GDM1 (cell line): Measurements from ENCODE around the gene PRR12.

ENCODE experiments used
- DNase-seq: peaks from one replicate; lab custom pipeline; 2025; lab: John Stamatoyannopoulos, UW

Gene PRR12

GRCh38 chr19:49565261-49565660 lies 25.7 kb upstream of the PRR12 start:
- DNase-seq: no peak

GRCh38 chr19:49566302-49566701 lies 24.7 kb upstream of the PRR12 start:
- no peak for DNase-seq

GRCh38 chr19:49567861-49568441 lies 23.0 kb upstream of the PRR12 start:
- no peak for DNase-seq

GRCh38 chr19:49570138-49570856 lies 20.7 kb upstream of the PRR12 start:
- DNase-seq: peak; percentile 43

- DNase-seq: peak; percentile 9
Observed at GRCh38 chr19:49570997-49571676, 19.8 kb upstream of the PRR12 start.

- no peak for DNase-seq
Observed at GRCh38 chr19:49573009-49573408, 18.0 kb upstream of the PRR12 start.

GRCh38 chr19:49573425-49573824 lies 17.6 kb upstream of the PRR12 start:
- DNase-seq: no peak

GRCh38 chr19:49574206-49574755 lies 16.7 kb upstream of the PRR12 start:
- no peak for DNase-seq

- DNase-seq: no peak
Observed at GRCh38 chr19:49579193-49579592, 11.8 kb upstream of the PRR12 start.

GRCh38 chr19:49579947-49580263 lies 11.1 kb upstream of the PRR12 start:
- no peak for DNase-seq

- DNase-seq: peak; percentile 90
Observed at GRCh38 chr19:49580264-49581006, 10.5 kb upstream of the PRR12 start, which contains the start of gene NOSIP. TSS of gene NOSIP (minus strand) at chr19:49580556. CDS start at chr19:49560691, 19,865 bp downstream.

GRCh38 chr19:49581007-49581508 lies 9.9 kb upstream of the PRR12 start, which contains the start of gene PRRG2:
TSS of gene PRRG2 (plus strand) at chr19:49581316. CDS start at chr19:49583220, 1,904 bp downstream.
- DNase-seq: no peak

GRCh38 chr19:49583239-49583638 lies 7.7 kb upstream of the PRR12 start:
- DNase-seq: no peak

GRCh38 chr19:49585023-49585422 lies 6.0 kb upstream of the PRR12 start:
- no peak for DNase-seq

GRCh38 chr19:49587227-49587626 lies 3.8 kb upstream of the PRR12 start:
- no peak for DNase-seq

GRCh38 chr19:49588365-49589122 lies 2.4 kb upstream of the PRR12 start:
- DNase-seq: no peak

GRCh38 chr19:49589502-49589905 lies 1.5 kb upstream of the PRR12 start:
- no peak for DNase-seq

GRCh38 chr19:49590071-49590970 lies 661 bp upstream of the PRR12 start:
- peak; percentile 96 for DNase-seq

- no peak for DNase-seq
Observed at GRCh38 chr19:49591731-49592485, 926 bp downstream of the PRR12 start.
